Uterus (tissue), 4 donors: ENCODE measurements around the gene HHIPL1. TPM values are rescaled to one million over a fixed set of nuclear protein-coding genes. Genes with fewer than 3 reads are reported as not detected.

Experiments used
- DNase-seq, 2 donors: peaks; one replicate each; pipeline ENCODE4 v3.0.0-alpha.2; 2019 to 2020
- H3K27ac ChIP-seq, 2 donors: fragments of 200-600 bp; sonication (generic); 1 replicate in 1 of 2; 2 replicates in 1 of 2; pipeline ENCODE4 v1.5.1; 2016 to 2018
- H3K27me3 ChIP-seq, 2 donors: fragments of 200-600 bp; sonication (generic); one replicate each; pipeline ENCODE4 v1.5.1; 2018 to 2019; ENCODE audit warnings: control low read depth in 1 of 2
- H3K36me3 ChIP-seq, 2 donors: fragments of 200-600 bp; sonication (generic); one replicate each; pipeline ENCODE4 v1.5.1; 2019; ENCODE audit warnings: control low read depth in 1 of 2
- H3K4me1 ChIP-seq, 2 donors: fragments of 200-600 bp; sonication (generic); one replicate each; pipeline ENCODE4 v1.5.1; 2018 to 2019; ENCODE audit warnings: control low read depth in 1 of 2
- H3K4me3 ChIP-seq, 2 donors: fragments of 200-600 bp; sonication (generic); 1 replicate in 1 of 2; 2 replicates in 1 of 2; pipeline ENCODE4 v1.5.1; 2018 to 2019; ENCODE audit warnings: mild to moderate bottlenecking in 1 of 2
- H3K9me3 ChIP-seq, 2 donors: fragments of 200-600 bp; sonication (generic); one replicate each; pipeline ENCODE4 v1.5.1; 2019; ENCODE audit warnings: control low read depth in 1 of 2
- CTCF ChIP-seq, 4 experiments: fragments of 200-600 bp in 2 of 4; fragments of 450-650 bp in 2 of 4; sonication (generic) in 2 of 4; IDR thresholded peaks; one replicate each; pipeline ENCODE4 v1.5.1; 2016 to 2019; ENCODE audit warnings: antibody characterized with exemption in 4 of 4, mild to moderate bottlenecking in 2 of 4, moderate library complexity in 1 of 4
- POLR2A ChIP-seq, 2 donors: fragments of 450-650 bp; IDR thresholded peaks; one replicate each; pipeline ENCODE4 v1.6.1; 2016; ENCODE audit warnings: antibody characterized with exemption in 2 of 2, mild to moderate bottlenecking in 1 of 2, moderate library complexity in 1 of 2
- intact Hi-C: fragments of 100-400 bp; cut with DNase I; formaldehyde crosslinking; loops from one replicate; pipeline ENCODE4 v1.15.1; 2023; ENCODE audit warnings: low total_unique reads
- total RNA-seq, 4 donors: library from RNA; depleted of rRNA in 3 of 4; stranded (reverse); fragments of >200 nt in 3 of 4; gene quantifications; one replicate each; pipeline versions ENCODE4 v1.1.0 to v1.2.4, GENCODE V29; 2014 to 2023
- donor health status: DM: yes; HTN: yes; CAD: no.

The HHIPL1 gene
- total RNA-seq, 4 donors from 2014 or later = under 0.01 to 8.2 (median 3.0) TPM

- no peak overlapping the region for H3K4me3 ChIP-seq
- no peak for TF ChIP-seq CTCF (IDR thresholded peaks at IDR 0.05)
- TF ChIP-seq POLR2A (IDR thresholded peaks at IDR 0.05) = no peak
- intact Hi-C loops = no loop called here
- no peaks in the 10 kb centered on the region for H3K9me3 ChIP-seq
- no peaks in the 10 kb centered on the region for H3K4me1 ChIP-seq
- H3K36me3 ChIP-seq = no peaks in the 10 kb centered on the region
- no peak for DNase-seq
- no peaks in the 10 kb centered on the region for H3K27me3 ChIP-seq
- no peak overlapping the region for H3K27ac ChIP-seq
These were observed 73.9 kb downstream of the HHIPL1 start for GRCh38 chr14:99718811-99719192.

GRCh38 chr14:99720941-99721791 lies 76.2 kb downstream of the HHIPL1 start:
- H3K36me3 ChIP-seq = no peaks in the 10 kb centered on the region
- TF ChIP-seq CTCF (IDR thresholded peaks at IDR 0.05) = no peak
- TF ChIP-seq POLR2A (IDR thresholded peaks at IDR 0.05) = no peak
- no peaks in the 10 kb centered on the region for H3K27me3 ChIP-seq
- no peak overlapping the region for H3K4me3 ChIP-seq
- intact Hi-C loops = no loop called here
- no peaks in the 10 kb centered on the region for H3K4me1 ChIP-seq
- H3K27ac ChIP-seq = no peak overlapping the region
- H3K9me3 ChIP-seq = no peaks in the 10 kb centered on the region
- no peak for DNase-seq

- intact Hi-C loops = no loop called here
- TF ChIP-seq CTCF (IDR thresholded peaks at IDR 0.05) (no peak), POLR2A (IDR thresholded peaks at IDR 0.05) (no peak)
- no peaks in the 10 kb centered on the region for H3K9me3 ChIP-seq
- H3K4me1 ChIP-seq = no peaks in the 10 kb centered on the region
- no peak overlapping the region for H3K27ac ChIP-seq
- H3K27me3 ChIP-seq = no peaks in the 10 kb centered on the region
- H3K4me3 ChIP-seq = no peak overlapping the region
- peak in 1 of 2 donors; percentile 8 for DNase-seq
- H3K36me3 ChIP-seq = no peaks in the 10 kb centered on the region
These were observed 77.0 kb downstream of the HHIPL1 start for GRCh38 chr14:99721792-99722516.

GRCh38 chr14:99722741-99723140 lies 77.8 kb downstream of the HHIPL1 start:
- H3K27me3 ChIP-seq = no peaks in the 10 kb centered on the region
- no peak overlapping the region for H3K4me3 ChIP-seq
- no peak overlapping the region for H3K27ac ChIP-seq
- intact Hi-C loops = no loop called here
- no peaks in the 10 kb centered on the region for H3K9me3 ChIP-seq
- no peaks in the 10 kb centered on the region for H3K36me3 ChIP-seq
- no peaks in the 10 kb centered on the region for H3K4me1 ChIP-seq
- no peak for DNase-seq
- TF ChIP-seq POLR2A (IDR thresholded peaks at IDR 0.05) = no peak
- TF ChIP-seq CTCF (IDR thresholded peaks at IDR 0.05) = no peak
